NCI-H146 (cell line): ENCODE measurements around the gene POMT2.
A peak's percentile ranks its signal among the peaks of the same experiment; 100 is the strongest.
"Not testable (repeated sequence)": the region's sequence is repeated elsewhere in the genome, so short reads cannot be mapped to it uniquely, and the experiment has no call there.

Experiments
- DNase-seq: peaks from one replicate; lab custom pipeline; 2025; lab: John Stamatoyannopoulos, UW

Gene POMT2

DNA sequence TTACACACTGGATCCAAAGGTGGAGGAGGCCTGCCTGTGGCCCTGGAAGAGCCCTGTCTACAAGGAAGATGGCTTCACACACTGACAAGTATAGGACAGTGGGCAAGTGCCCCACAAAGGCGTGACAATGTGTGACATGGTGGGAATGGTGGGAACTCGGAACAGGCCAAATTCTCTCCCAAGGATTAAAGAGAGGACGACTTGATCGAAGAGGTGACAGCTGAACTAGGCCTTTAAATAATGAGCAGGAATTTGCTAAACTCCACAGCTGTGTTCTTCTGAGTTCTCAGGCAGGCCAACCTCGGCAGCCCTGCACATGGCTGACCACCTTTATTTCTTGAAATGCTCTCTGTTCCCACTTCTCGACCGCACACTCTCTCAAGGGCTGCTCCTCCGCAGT lies 23.8 kb downstream of the POMT2 start:
- DNase-seq: no peak

DNA sequence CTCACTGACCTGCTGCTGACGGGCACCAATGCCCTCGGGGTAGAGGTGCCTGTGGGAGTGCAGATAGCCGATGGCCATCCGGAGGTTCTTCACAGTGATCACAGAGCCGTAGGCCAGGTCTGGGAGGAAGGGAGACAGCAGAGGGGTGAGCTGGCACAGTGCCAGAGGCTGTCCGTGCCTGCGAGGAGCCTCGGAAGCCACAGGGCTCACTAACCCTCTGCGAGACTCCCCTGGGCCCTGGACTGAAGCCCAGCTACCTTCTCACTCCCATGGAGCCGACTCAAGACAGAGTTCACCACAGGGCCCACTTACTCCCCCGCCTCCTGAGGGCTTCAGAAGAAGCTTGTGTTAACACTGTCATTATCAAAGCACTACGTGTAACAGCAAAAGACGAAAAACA lies 24.5 kb downstream of the POMT2 start:
- DNase-seq: no peak

DNA sequence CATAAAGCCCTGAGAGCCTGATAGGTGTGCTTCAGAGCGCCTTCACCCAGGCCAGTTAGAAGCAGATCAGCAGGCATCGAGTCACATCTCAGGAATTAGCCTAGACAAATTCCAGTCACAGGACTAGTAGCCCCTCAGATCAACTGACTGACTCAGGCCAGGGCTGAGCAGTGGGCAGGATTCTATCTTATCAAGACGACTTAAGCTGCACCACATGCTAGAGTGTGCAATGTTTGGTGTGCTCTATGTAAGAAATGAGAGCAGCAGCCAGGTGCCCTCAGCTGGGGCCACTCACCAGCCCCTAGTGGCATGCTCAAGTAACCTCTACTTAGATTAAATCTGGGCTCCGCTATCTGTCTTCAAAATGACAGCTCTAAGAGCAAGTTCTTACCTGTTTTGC lies 30.0 kb downstream of the POMT2 start:
- DNase-seq: no peak

GRCh38 chr14:77286576-77286975 lies 34.1 kb downstream of the POMT2 start:
- no peak for DNase-seq

DNA sequence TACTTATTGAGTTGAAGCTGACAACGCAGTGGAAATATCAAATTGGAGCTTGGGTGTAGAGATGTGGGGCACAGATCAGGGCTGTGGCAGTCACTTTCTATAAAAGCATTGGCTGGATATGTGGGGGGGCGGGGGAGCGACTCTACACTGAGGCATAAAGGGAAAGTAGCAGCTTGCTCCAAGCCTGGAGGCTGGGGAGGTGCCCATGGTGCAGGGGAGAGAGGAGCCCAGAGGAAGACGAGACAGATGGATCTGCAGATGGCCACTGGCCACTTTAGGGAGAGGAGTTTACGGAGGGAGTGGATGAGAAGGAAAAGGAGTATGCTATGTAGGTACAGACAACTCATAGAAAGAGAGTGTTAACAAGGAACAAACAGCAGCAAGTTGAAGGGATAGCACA lies 36.2 kb downstream of the POMT2 start:
- DNase-seq: no peak

- no peak for DNase-seq
Observed at GRCh38 chr14:77284066-77284465, 36.6 kb downstream of the POMT2 start.

DNA sequence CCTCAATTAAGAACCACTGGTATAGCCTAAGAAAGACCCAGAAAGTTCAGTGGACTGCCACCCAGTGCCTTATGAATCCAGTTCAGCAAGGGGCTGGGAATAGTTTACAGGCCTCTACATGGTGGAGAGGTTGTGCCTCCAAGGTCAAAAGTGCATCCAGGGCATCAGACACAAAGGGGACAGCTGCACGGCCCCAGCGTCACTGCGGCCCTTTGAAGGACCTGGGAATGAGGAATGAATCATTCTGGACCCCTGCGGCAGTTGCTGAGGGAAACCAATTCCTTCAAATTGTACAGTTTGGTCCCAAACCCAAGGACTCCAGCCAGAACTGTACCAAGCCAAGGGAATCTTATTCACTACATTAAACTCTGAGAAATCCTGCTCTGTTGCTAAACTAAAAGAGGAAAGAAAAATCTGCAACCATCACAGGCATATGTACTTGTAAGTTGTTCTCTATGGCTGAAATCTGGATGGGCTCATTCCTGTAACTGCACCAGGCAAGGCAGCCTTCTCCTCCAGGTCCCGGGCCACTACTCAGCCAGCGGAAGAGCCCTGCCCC lies 38.8 kb downstream of the POMT2 start:
- no peak for DNase-seq

DNA sequence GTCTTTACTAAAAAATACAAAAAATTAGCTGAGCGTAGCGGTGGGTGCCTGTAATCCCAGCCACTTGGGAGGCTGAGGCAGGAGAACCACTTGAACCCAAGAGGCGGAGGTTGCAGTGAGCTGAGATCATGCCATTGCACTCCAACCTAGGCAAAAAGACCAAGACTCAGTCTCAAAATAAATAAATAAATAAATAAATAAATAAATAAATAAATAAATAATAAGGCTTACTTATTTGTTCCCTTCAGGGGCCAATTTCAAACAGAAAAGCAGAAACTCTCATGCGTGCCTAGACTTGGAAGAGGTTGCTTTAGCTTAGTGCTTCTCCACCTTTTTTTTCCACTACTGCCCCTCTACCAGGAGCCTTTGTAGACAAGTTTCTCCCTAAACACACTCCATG lies 39.8 kb downstream of the POMT2 start:
- not testable (repeated sequence) for DNase-seq

DNA sequence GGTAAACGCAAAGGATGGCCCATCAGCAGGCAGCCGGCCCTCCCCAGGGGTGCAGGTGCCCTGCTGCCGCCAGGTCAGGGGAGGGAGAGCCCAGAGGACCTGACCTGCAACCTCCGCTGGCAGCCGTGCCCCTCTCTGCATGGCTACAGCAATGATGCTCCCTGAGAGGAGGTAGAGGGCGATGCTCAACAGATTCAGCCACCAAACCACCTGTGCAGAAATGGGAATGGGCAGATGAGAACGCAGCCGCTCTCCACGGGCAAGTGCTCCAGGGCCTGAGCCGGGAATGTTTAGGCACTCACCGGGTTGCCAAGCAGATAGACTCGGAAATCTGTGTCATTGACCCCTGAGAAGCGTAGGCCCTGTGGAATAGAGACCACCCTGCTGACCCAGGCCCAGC lies 41.0 kb downstream of the POMT2 start:
- DNase-seq: no peak

DNA sequence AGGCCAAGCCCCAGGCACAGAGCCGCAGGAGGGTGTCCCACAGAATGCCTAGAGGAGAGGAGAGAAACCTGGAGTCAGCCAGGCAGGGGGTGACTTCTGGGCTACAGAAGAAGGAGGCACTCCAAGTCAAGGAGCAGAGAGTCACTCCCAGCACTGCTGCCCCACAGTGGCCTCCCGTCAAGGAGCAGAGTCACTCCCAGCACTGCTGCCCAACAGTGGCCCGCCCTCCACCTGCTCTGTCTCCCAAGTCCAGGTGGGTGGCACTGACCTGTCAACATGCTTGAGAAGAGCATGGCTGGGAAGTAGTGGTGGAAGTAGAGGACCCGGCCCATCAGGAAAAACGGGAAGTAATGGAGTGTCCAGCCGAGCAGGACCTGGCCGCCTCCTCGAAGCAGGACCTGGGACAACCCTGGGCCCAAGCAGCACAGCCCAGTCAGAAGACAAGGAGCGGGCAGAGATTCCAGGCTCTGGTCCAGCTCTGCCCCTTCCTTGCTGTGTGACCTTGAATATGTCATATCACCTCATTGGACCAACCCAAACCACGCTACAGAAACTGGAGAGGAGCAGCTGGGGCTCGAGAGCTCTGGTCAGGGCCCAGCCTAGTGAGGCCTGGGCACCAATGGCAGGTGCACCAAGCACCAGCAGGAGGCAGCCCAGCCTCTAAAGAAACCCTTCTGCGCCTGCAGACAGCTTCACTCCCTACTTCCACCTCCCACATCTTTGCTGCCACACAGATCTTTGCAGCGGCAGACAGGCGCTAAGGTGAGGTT lies 42.0 kb downstream of the POMT2 start:
- DNase-seq: no peak

GRCh38 chr14:77276959-77277358 lies 43.7 kb downstream of the POMT2 start:
- no peak for DNase-seq

DNA sequence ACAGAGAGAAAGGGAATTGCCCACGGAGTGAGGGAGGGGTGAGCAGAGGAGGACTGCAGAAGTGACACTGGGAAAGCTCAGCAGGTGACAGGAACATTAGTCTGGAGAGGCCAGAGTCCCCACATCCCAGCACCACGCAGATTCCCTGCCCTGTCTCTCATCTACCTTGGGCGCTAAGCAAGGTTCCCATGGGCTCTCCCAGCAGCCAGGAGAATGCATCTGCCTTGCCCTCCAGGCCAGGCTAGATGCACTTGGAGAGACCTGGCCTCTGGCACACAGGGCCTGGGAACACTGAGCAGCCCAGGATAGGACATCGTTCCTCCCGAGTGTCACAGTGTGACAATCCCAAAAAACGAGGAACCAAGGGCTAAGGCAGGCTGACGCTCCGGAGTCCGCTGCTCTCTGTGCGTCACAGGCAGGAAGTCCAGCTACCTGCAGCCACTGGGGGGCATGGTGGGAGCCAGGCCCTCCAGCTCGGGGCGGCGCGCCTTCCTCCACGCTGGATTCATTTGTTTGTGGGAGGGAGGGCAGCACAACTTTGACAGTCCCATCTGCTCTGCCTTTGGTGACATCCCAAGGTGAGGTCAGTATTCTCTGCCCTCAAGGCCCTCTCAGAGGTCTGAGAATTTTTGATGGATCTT lies 44.3 kb downstream of the POMT2 start:
- no peak for DNase-seq

DNA sequence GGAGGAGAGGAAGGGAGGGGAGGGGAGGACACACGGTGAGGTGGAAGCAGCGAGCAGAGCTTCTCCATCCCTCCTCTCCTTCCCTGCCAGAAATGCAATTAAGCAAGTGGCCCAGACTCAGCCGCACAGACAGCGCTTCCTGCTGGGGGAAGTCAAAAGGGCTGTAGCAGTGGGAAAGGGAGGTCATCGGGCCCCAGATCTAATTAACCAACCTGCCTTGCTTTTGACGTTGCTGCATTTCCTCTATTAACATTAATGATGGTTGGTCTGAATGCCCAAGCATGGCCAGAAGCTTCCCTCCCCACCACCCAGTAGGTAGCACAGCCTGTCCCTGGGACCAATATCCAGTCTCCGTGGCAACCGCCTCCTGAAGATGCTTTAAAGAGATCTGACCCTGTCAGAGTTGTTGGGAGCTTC lies 45.1 kb downstream of the POMT2 start:
- DNase-seq: no peak

DNA sequence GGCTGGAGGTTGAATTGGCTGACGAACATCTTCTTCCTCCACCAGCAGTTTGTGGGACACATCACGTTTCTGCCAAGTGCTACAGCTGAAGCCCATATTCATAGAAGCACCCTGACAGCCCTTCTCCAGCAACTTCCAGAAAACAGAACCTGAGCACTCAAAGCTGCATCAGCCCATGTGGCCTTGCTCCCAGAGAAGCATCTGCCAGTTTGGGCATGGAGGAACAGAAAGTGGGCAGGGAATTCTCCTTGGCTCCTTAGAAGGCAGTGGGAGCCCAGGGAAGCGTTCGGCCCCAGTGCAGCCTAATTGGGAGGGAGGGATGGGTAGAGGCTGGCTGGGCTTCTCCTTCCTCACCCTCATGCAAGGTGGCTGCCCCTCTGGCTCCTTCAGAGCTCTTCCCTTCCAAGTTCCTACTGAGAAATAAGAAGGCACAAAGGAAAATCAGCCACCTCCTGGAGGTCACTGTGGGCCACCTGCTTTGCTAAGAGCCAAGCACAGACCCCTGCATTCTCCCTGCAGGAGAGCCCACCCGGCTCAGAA lies 45.6 kb downstream of the POMT2 start:
- no peak for DNase-seq

DNA sequence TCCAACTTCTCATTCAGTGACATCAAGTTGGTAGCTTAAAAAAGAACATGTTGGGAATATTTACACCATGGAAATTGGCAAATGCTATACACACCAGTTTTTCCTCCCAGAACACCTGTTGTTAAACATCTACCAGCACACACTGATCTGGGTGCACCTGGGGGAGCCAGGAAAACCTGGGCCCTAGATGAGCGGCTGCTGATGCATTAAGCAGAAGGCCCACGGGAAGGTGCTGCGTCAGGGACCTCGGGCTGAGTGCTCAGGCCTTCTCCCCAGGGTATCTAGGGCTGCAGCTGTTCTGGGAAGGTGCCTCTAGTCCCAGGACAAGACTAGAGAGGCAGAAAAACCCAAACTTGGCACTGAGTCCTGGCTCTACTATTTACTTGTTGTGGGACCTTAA lies 46.9 kb downstream of the POMT2 start:
- no peak for DNase-seq

DNA sequence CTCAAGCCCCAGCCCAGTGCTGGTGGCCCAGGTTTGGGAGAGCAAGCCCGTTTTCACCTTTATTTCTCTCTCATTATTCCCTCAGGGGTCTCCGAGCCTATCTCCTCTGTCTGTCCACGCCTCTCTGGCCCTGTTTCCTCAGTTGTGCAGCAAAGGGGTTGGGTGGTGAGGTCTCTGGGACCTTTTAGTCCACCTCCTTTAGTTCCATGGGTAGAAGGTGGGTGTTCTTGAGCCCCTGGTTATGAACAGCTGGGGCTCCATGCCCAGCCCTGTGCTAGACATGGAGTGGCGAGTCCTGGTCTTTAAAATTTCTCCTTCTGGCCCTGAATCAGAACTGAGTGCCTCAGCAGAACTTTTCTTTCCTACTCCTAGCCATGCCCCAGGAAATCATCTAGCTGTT lies 48.4 kb downstream of the POMT2 start:
- no peak for DNase-seq

- DNase-seq: peak; percentile 21
Observed at GRCh38 chr14:77271113-77271710, 49.5 kb downstream of the POMT2 start, which contains the start of gene NGB. NGB (minus strand) TSS chr14:77271206; CDS start chr14:77270937, 269 bp downstream.

- peak; percentile 15 for DNase-seq
Observed at GRCh38 chr14:77270361-77271112, 50.1 kb downstream of the POMT2 start.

- DNase-seq: peak; percentile 81
Observed at GRCh38 chr14:77268989-77269600, 51.6 kb downstream of the POMT2 start.

DNA sequence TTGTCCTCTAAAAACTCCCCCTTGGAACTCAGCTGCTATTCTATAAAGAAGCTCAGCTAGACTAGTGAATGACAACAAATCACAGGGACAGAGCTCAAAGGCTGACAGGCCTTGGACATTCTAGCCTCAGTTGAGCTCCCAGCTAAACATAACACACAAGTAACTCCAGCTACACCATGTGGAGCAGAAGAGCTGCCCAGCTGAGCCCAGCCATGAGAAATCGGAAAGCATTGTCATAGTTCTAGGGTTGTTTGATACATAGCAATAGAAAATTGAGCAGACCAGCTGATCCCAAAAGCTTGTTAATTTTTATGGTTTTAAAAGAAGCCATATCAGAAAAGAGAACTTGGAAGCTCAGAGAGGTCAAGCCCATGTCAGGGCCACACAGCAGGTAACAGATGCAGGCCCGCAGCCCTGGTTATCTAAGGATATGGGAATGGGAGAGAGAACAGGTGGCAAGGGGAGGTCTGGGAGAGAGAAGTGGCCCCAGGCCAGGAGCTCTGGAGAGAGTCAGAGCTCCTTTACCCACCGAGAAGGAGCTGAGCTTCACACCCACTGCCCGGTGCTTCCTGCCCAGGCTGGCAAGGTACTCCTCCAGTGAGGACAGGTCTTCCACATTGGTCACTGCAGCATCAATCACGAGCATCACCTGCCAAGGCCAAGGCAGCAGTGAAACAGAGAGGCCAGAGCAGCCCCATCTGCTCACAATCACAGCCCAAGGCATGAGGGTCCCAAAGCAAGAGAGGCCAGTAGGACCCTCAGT lies 52.6 kb downstream of the POMT2 start:
- DNase-seq: no peak

DNA sequence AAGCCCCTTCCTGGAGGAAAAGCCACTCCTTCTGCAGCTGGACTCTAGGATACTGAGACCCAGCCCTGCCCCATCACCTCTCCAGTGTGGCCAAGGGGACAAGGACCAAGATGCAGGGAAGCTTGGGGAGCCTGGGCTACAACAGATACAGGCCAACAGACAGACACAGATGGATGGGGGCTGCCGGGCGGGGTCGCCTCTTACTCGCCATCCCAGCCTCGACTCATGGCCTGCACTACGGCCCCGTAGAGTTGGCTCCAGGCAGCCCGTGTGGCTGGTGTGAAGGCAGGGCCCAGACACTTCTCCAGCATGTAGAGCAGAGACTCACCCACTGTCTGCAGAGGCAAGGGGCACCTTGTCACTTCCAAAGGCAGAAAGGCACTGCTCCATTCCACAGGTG lies 54.3 kb downstream of the POMT2 start:
- no peak for DNase-seq
